M059J (cell line): ENCODE results near the gene GPR15. TPM values are rescaled to one million over a fixed set of nuclear protein-coding genes. Genes with fewer than 3 reads are reported as not detected.
A peak's percentile ranks its signal among the peaks of the same experiment; 100 is the strongest.
"Not testable (repeated sequence)": the region's sequence is repeated elsewhere in the genome, so short reads cannot be mapped to it uniquely, and the experiment has no call there.

ENCODE experiments used
- DNase-seq: peaks from one replicate; pipeline ENCODE4 v3.0.0-alpha.2; 2012; ENCODE audit warnings: low read depth
- total RNA-seq: library from RNA; depleted of rRNA; stranded (reverse); fragments of >200 nt; shearing (Covaris generic); gene quantifications from 2 replicates; pipeline ENCODE4 v1.2.3, GENCODE V29; 2014

Gene GPR15
- total RNA-seq, 1 experiment from 2014 or later: 41.3 TPM

GRCh38 chr3:98558100-98558827, 26.5 kb downstream of the GPR15 start:
- no peak for DNase-seq

- DNase-seq: not testable (repeated sequence)
These were observed 28.0 kb downstream of the GPR15 start for GRCh38 chr3:98559769-98560168.

- peak; percentile 63 for DNase-seq
These were observed 29.1 kb downstream of the GPR15 start for GRCh38 chr3:98560911-98561310.

- DNase-seq: peak; percentile 84
These were observed 30.1 kb downstream of the GPR15 start for GRCh38 chr3:98561727-98562521.

GRCh38 chr3:98563661-98564281, 32.0 kb downstream of the GPR15 start:
- peak; percentile 94 for DNase-seq

- no peak for DNase-seq
These were observed 32.7 kb downstream of the GPR15 start for GRCh38 chr3:98564282-98565005.

GRCh38 chr3:98565237-98565643, 33.5 kb downstream of the GPR15 start:
- DNase-seq: peak; percentile 79

- DNase-seq: peak; percentile 42
These were observed 34.1 kb downstream of the GPR15 start for GRCh38 chr3:98565843-98566242.

- no peak for DNase-seq
These were observed 36.0 kb downstream of the GPR15 start for GRCh38 chr3:98567666-98568270.

GRCh38 chr3:98568402-98568801, 36.6 kb downstream of the GPR15 start:
- no peak for DNase-seq

GRCh38 chr3:98573181-98573728, 41.5 kb downstream of the GPR15 start:
- DNase-seq: peak; percentile 78

GRCh38 chr3:98574132-98574531, 42.4 kb downstream of the GPR15 start:
- no peak for DNase-seq

- DNase-seq: peak; percentile 96
These were observed 45.6 kb downstream of the GPR15 start for GRCh38 chr3:98577178-98577895.

GRCh38 chr3:98580401-98581386, 48.9 kb downstream of the GPR15 start:
- no peak for DNase-seq

- DNase-seq: no peak
These were observed 49.7 kb downstream of the GPR15 start for GRCh38 chr3:98581474-98581873.

GRCh38 chr3:98582042-98582441, 50.3 kb downstream of the GPR15 start:
- DNase-seq: no peak

- no peak for DNase-seq
These were observed 52.0 kb downstream of the GPR15 start for GRCh38 chr3:98583766-98584165.
